ENCODE measurements around the gene PPP1R18.
A peak's percentile ranks its signal among the peaks of the same experiment; 100 is the strongest.

The PPP1R18 gene

GRCh38 chr6:30651143-30651542 lies 35.3 kb downstream of the PPP1R18 start:
- Histone ChIP-seq H2BK12ac (ENCODE audit: low read length in 2 of 2) (no peak overlapping the region), H3K9me3 (ENCODE audit: control insufficient read depth, low read length) (no peaks in the 10 kb centered on the region), H2BK120ac (ENCODE audit: low read depth, low read length) (no peak overlapping the region), H3K36me3 (ENCODE audit: control insufficient read depth in 1 of 2, insufficient read depth in 2 of 2, low read depth in 1 of 2, low read length in 2 of 2) (peaks cover 45 to 58% of the 10 kb centered on the region in 2 experiments), H3K23ac (ENCODE audit: low read length in 2 of 2) (no peak overlapping the region), H3K79me1 (replicated peaks; ENCODE audit: low read length, poor library complexity, severe bottlenecking) (peaks cover 10% of the 10 kb centered on the region), H2AFZ (ENCODE audit: low read depth, low read length) (no peak overlapping the region), H3K4ac (ENCODE audit: low read depth in 1 of 2, low read length in 2 of 2) (no peak overlapping the region), H2AK5ac (ENCODE audit: low read length, severe bottlenecking) (no peak overlapping the region), H3K27ac (ENCODE audit: low read length, poor library complexity, severe bottlenecking) (no peak overlapping the region), H2BK15ac (ENCODE audit: low read depth, poor library complexity, severe bottlenecking) (no peak overlapping the region), H3K9ac (ENCODE audit: low read length) (no peak overlapping the region), H3K14ac (ENCODE audit: low read length in 2 of 2) (no peak overlapping the region), H2BK5ac (ENCODE audit: low read depth, low read length, poor library complexity, severe bottlenecking) (no peak overlapping the region), H3K4me2 (ENCODE audit: low read length, poor library complexity, severe bottlenecking) (no peak overlapping the region), H4K91ac (ENCODE audit: low read length) (no peak overlapping the region), H3K4me1 (ENCODE audit: control insufficient read depth, insufficient read depth, low read depth, low read length) (peaks cover 12% of the 10 kb centered on the region), H3K4me3 (ENCODE audit: insufficient read depth in 1 of 2, low read depth in 1 of 2, low read length in 2 of 2) (no peak overlapping the region), H4K8ac (ENCODE audit: low read length) (no peak overlapping the region), H3K27me3 (ENCODE audit: control insufficient read depth in 1 of 2, insufficient read depth in 1 of 2, low read length in 2 of 2) (no peaks in the 10 kb centered on the region), H3K18ac (ENCODE audit: low read depth in 1 of 2, low read length in 2 of 2) (no peak overlapping the region)
- 98% methylated on average over 11 of the region's 12 CpGs for WGBS
- DNase-seq: no peak

DNA sequence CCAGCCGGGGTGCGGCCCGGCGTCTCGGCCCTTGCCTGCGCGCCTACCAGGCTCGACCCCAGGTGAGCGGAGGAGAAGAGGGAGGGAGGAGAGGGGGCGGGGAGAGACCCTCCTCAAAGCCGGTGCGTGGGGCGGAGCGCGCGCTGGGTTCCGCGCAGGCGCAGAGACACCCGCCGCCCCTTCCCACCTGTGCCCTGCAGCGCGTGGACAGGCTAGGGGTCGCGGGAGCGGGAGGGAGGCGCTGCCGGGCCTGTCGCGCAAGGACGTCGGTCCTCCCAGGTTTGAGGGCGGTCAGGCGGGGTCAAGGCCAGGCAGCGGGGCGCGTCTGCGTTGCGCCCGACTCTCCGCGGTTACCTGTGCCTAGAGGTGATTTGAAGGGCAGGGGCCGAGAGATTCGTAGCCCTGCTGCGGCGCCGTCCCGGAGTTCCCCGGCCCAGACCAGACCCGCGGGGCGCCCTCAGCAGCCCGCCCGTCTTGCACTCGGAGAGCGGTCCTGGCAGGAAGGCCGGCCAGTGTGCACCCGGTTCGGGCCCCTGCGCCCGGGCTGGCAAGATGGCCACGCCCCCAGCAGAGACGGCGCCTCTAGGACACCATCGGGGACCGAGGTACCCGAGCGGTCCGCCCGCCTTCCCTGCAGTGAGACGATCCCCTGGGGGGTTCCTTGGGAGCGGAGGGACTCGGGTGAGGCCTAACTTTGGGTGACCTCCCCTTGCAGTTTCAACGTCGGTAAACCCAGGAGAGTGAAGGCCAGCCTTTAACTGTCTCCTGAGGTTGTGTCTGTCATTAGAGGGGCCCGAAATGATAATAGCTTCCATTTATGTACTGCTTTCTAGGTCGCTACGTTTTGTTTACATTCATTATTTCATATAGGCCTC lies 39.0 kb downstream of the PPP1R18 start:
- Histone ChIP-seq H3K36me3 (ENCODE audit: control insufficient read depth in 1 of 2, insufficient read depth in 2 of 2, low read depth in 1 of 2, low read length in 2 of 2) (peaks cover 33 to 53% of the 10 kb centered on the region in 2 experiments), H3K27me3 (ENCODE audit: control insufficient read depth in 1 of 2, insufficient read depth in 1 of 2, low read length in 2 of 2) (no peaks in the 10 kb centered on the region), H3K4me1 (ENCODE audit: control insufficient read depth, insufficient read depth, low read depth, low read length) (peaks cover 3% of the 10 kb centered on the region), H3K4me2 (ENCODE audit: low read length, poor library complexity, severe bottlenecking) (peak overlapping the region; percentile 68), H3K79me1 (replicated peaks; ENCODE audit: low read length, poor library complexity, severe bottlenecking) (peaks cover 27% of the 10 kb centered on the region), H3K23ac (ENCODE audit: low read length in 2 of 2) (peak overlapping the region in 1 of 2 experiments; percentile 24), H3K18ac (ENCODE audit: low read depth in 1 of 2, low read length in 2 of 2) (peak overlapping the region; percentile 87 to 97), H3K9me3 (ENCODE audit: control insufficient read depth, low read length) (no peaks in the 10 kb centered on the region), H2AK5ac (ENCODE audit: low read length, severe bottlenecking) (no peak overlapping the region), H2AFZ (ENCODE audit: low read depth, low read length) (peak overlapping the region; percentile 83), H3K9ac (ENCODE audit: low read length) (peak overlapping the region; percentile 91), H3K4me3 (ENCODE audit: insufficient read depth in 1 of 2, low read depth in 1 of 2, low read length in 2 of 2) (peak overlapping the region; percentile 93 to 99), H2BK120ac (ENCODE audit: low read depth, low read length) (peak overlapping the region; percentile 78), H2BK12ac (ENCODE audit: low read length in 2 of 2) (peak overlapping the region in 1 of 2 experiments; percentile 45), H4K91ac (ENCODE audit: low read length) (peak overlapping the region; percentile 80), H3K27ac (ENCODE audit: low read length, poor library complexity, severe bottlenecking) (peak overlapping the region; percentile 84), H3K4ac (ENCODE audit: low read depth in 1 of 2, low read length in 2 of 2) (peak overlapping the region; percentile 67 to 77), H2BK15ac (ENCODE audit: low read depth, poor library complexity, severe bottlenecking) (peak overlapping the region; percentile 33), H3K14ac (ENCODE audit: low read length in 2 of 2) (peak overlapping the region in 1 of 2 experiments; percentile 66), H2BK5ac (ENCODE audit: low read depth, low read length, poor library complexity, severe bottlenecking) (peak overlapping the region; percentile 97), H4K8ac (ENCODE audit: low read length) (peak overlapping the region; percentile 93)
- DNase-seq: peak; percentile 71
- 1% methylated on average over 64 of the region's 78 CpGs for WGBS

DNA sequence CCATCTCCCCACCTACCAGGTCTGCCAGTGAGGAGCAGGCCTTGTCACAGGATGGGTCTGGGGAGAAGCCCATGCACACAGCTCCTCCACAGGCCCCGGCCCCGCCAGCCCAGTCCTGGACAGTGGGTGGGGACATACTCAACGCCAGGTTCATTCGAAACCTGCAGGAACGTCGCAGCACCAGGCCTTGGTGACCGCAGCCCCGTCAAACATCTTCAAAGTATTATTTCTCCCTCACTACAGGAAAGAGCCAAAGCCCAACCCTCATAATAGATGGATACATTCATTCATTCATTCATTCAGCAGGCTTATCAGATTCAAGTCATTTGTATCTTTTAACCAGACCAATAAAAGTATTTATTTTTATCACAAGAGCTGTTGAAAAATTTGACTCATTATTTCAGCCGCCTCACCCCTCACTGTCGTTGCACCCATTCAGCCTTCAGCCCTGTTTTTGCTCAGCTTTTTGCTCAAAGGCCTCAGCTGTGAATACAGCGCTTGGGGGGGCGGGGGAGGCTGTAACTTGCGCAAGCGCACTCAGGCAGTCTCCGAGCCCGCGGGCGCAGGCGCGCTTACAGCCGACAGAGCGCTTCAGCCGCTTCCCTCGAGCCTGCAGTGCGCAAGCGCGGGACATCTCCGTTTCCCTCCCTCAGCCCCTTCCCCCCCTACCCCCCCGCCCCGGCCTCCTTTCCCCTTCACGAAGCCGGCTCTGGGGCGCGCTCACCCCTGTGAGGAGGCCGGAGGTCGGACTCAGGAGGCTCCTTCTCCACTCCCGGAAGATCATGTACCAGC lies 39.8 kb downstream of the PPP1R18 start, which contains the start of gene C6orf136:
Gene C6orf136 (plus strand): TSS at position 684 of the 792 bp plus-strand sequence. CDS start 99 bp downstream, at position 783.
- H3K27me3 ChIP-seq (ENCODE audit: control insufficient read depth in 1 of 2, insufficient read depth in 1 of 2, low read length in 2 of 2): no peaks in the 10 kb centered on the region
- H3K14ac ChIP-seq (ENCODE audit: low read length in 2 of 2): peak within 1 kb of the TSS in 1 of 2 experiments; percentile 66
- H3K4me2 ChIP-seq (ENCODE audit: low read length, poor library complexity, severe bottlenecking): peak within 1 kb of the TSS; percentile 68
- H2BK15ac ChIP-seq (ENCODE audit: low read depth, poor library complexity, severe bottlenecking): peak within 1 kb of the TSS; percentile 33
- H3K9me3 ChIP-seq (ENCODE audit: control insufficient read depth, low read length): no peaks in the 10 kb centered on the region
- H4K8ac ChIP-seq (ENCODE audit: low read length): peak within 1 kb of the TSS; percentile 93
- H3K18ac ChIP-seq (ENCODE audit: low read depth in 1 of 2, low read length in 2 of 2): peak within 1 kb of the TSS; percentile 87 to 97
- H3K4me1 ChIP-seq (ENCODE audit: control insufficient read depth, insufficient read depth, low read depth, low read length): peaks cover 3% of the 10 kb centered on the region
- peak within 1 kb of the TSS; percentile 93 to 99 for H3K4me3 ChIP-seq (ENCODE audit: insufficient read depth in 1 of 2, low read depth in 1 of 2, low read length in 2 of 2)
- H2BK120ac ChIP-seq (ENCODE audit: low read depth, low read length): peak within 1 kb of the TSS; percentile 78
- H3K36me3 ChIP-seq (ENCODE audit: control insufficient read depth in 1 of 2, insufficient read depth in 2 of 2, low read depth in 1 of 2, low read length in 2 of 2): peaks cover 34 to 51% of the 10 kb centered on the region in 2 experiments
- H2AFZ ChIP-seq (ENCODE audit: low read depth, low read length): peak within 1 kb of the TSS; percentile 83
- peak within 1 kb of the TSS; percentile 97 for H2BK5ac ChIP-seq (ENCODE audit: low read depth, low read length, poor library complexity, severe bottlenecking)
- H3K27ac ChIP-seq (ENCODE audit: low read length, poor library complexity, severe bottlenecking): peak within 1 kb of the TSS; percentile 84
- H3K4ac ChIP-seq (ENCODE audit: low read depth in 1 of 2, low read length in 2 of 2): peak within 1 kb of the TSS; percentile 67 to 77
- peaks cover 32% of the 10 kb centered on the region for H3K79me1 ChIP-seq (replicated peaks; ENCODE audit: low read length, poor library complexity, severe bottlenecking)
- peak within 1 kb of the TSS in 1 of 2 experiments; percentile 24 for H3K23ac ChIP-seq (ENCODE audit: low read length in 2 of 2)
- WGBS: 28% methylated on average over 22 of the region's 37 CpGs
- peak within 1 kb of the TSS in 1 of 2 experiments; percentile 45 for H2BK12ac ChIP-seq (ENCODE audit: low read length in 2 of 2)
- H2AK5ac ChIP-seq (ENCODE audit: low read length, severe bottlenecking): no peak within 1 kb of the TSS
- DNase-seq: peak; percentile 92
- H4K91ac ChIP-seq (ENCODE audit: low read length): peak within 1 kb of the TSS; percentile 80
- H3K9ac ChIP-seq (ENCODE audit: low read length): peak within 1 kb of the TSS; percentile 91
